Cardiac muscle cell (in vitro differentiated cells and primary cell): ENCODE data around the gene B3GALNT1. TPM values are rescaled to one million over a fixed set of nuclear protein-coding genes. Genes with fewer than 3 reads are reported as not detected.

Source experiments
- DNase-seq, 2 donors: peaks; one replicate each; pipeline versions ENCODE4 v3.0.0 to v3.0.0-alpha.2; 2010 to 2017; ENCODE audit warnings: low read depth in 1 of 2, low spot score in 1 of 2
- H3K27ac ChIP-seq: fragments of 200-600 bp; sonication (generic); 2 replicates; pipeline ENCODE4 v1.5.1; 2016
- H3K27me3 ChIP-seq: fragments of 200-600 bp; sonication (generic); 2 replicates; pipeline ENCODE4 v1.6.0; 2016; ENCODE audit warnings: control low read depth
- H3K36me3 ChIP-seq: fragments of 200-600 bp; sonication (generic); 2 replicates; pipeline ENCODE4 v1.5.1; 2016; ENCODE audit warnings: control low read depth
- H3K4me1 ChIP-seq: fragments of 200-600 bp; sonication (generic); 2 replicates; pipeline ENCODE4 v1.8.1; 2017; ENCODE audit warnings: low read depth, mild to moderate bottlenecking, mixed run types
- H3K4me3 ChIP-seq: fragments of 200-600 bp; sonication (generic); 2 replicates; pipeline ENCODE4 v1.5.1; 2016; ENCODE audit warnings: mild to moderate bottlenecking
- H3K9me3 ChIP-seq: fragments of 200-600 bp; sonication (generic); 2 replicates; pipeline ENCODE4 v1.5.1; 2017; ENCODE audit warnings: low read depth, mild to moderate bottlenecking, control low read depth
- polyA plus RNA-seq: library from polyadenylated mRNA; unstranded; fragments of >200 nt; fragmentation: Nextera tagmentation; extraction: Ambion mirVana; gene quantifications from 2 replicates; pipeline ENCODE4 v1.2.1, GENCODE V29; 2016
- total RNA-seq: library from RNA; depleted of rRNA; stranded (reverse); fragments of >200 nt; gene quantifications from 2 replicates; pipeline ENCODE4 v1.2.3, GENCODE V29; 2016
- TF ChIP-seq, protein P1 (sequence below): IDR thresholded peaks from 2 replicates; pipeline ENCODE4 v1.5.1; 2012; ENCODE audit warnings: low read depth, mild to moderate bottlenecking, low read length

The B3GALNT1 gene
- total RNA-seq (10.8 and 12.5 TPM in 2 replicates), polyA plus RNA-seq (6.6 and 10.8 TPM in 2 replicates)

GRCh38 chr3:161104561-161105551 is at the start of gene B3GALNT1:
Gene B3GALNT1 (minus strand): TSS chr3:161105349. CDS start chr3:161086754, 18,595 bp downstream.
- peak within 1 kb of the TSS; percentile 1 for H3K27ac ChIP-seq
- H3K9me3 ChIP-seq: no peaks in the 10 kb centered on the region
- H3K36me3 ChIP-seq: no peaks in the 10 kb centered on the region
- H3K4me3 ChIP-seq: peak within 1 kb of the TSS; percentile 26
- peaks cover 19% of the 10 kb centered on the region for H3K27me3 ChIP-seq
- H3K4me1 ChIP-seq: peaks cover 16% of the 10 kb centered on the region
- DNase-seq: peak; percentile 49 to 82
- TF ChIP-seq, protein P1, sequence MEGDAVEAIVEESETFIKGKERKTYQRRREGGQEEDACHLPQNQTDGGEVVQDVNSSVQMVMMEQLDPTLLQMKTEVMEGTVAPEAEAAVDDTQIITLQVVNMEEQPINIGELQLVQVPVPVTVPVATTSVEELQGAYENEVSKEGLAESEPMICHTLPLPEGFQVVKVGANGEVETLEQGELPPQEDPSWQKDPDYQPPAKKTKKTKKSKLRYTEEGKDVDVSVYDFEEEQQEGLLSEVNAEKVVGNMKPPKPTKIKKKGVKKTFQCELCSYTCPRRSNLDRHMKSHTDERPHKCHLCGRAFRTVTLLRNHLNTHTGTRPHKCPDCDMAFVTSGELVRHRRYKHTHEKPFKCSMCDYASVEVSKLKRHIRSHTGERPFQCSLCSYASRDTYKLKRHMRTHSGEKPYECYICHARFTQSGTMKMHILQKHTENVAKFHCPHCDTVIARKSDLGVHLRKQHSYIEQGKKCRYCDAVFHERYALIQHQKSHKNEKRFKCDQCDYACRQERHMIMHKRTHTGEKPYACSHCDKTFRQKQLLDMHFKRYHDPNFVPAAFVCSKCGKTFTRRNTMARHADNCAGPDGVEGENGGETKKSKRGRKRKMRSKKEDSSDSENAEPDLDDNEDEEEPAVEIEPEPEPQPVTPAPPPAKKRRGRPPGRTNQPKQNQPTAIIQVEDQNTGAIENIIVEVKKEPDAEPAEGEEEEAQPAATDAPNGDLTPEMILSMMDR: no peak

DNA sequence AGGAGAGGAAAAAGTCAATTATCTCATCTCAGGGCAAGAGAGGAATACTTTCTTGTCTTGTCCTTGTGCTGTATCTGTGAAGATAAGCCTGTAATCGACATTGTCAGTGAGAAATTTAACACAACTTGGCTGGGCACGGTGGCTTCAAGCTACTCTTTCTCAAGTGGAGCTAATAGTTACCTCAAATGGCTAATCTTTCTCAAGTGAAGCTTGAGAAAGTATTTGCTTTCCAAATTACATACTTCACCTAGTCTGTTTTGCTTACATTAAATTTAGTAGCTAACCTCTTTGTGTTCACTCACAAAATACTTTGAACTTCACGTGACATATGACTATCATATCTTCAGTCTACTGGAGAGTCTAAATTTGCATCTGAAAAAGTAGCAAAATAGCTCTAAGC is 48.3 kb upstream of the B3GALNT1 start:
- TF ChIP-seq, protein P1: no peak
- no peak for DNase-seq
- H3K27me3 ChIP-seq: no peaks in the 10 kb centered on the region
- H3K4me3 ChIP-seq: no peak overlapping the region
- H3K36me3 ChIP-seq: no peaks in the 10 kb centered on the region
- no peaks in the 10 kb centered on the region for H3K9me3 ChIP-seq
- H3K4me1 ChIP-seq: no peaks in the 10 kb centered on the region
- no peak overlapping the region for H3K27ac ChIP-seq

- H3K4me1 ChIP-seq: no peaks in the 10 kb centered on the region
- H3K36me3 ChIP-seq: no peaks in the 10 kb centered on the region
- no peak overlapping the region for H3K4me3 ChIP-seq
- H3K9me3 ChIP-seq: no peaks in the 10 kb centered on the region
- DNase-seq: peak in 1 of 2 donors; percentile 14
- no peaks in the 10 kb centered on the region for H3K27me3 ChIP-seq
- TF ChIP-seq, protein P1: no peak
- H3K27ac ChIP-seq: no peak overlapping the region
Observed at GRCh38 chr3:161150001-161150525, 44.9 kb upstream of the B3GALNT1 start.

DNA sequence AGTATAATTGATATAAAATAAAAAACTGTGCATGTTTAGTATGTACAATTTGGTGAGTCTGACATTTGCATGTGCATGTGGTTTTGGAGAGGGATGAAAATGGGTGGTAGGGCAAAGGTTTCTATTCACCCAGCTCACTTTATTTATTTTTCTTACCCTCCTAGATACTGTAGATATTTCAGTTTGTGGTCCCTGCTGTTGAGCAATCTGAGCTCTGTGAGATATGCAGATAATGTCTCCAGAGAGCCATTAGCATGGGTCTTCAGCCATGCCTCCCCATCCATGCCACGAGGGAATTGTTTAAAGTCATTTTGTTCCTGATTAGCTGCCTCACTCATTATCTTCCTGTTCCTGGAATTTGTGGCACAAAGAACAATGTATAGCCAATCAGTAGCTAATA is 44.4 kb upstream of the B3GALNT1 start:
- no peak overlapping the region for H3K4me3 ChIP-seq
- H3K4me1 ChIP-seq: no peaks in the 10 kb centered on the region
- H3K36me3 ChIP-seq: no peaks in the 10 kb centered on the region
- peak in 1 of 2 donors; percentile 53 for DNase-seq
- no peaks in the 10 kb centered on the region for H3K9me3 ChIP-seq
- H3K27ac ChIP-seq: no peak overlapping the region
- H3K27me3 ChIP-seq: no peaks in the 10 kb centered on the region
- TF ChIP-seq, protein P1: no peak

DNA sequence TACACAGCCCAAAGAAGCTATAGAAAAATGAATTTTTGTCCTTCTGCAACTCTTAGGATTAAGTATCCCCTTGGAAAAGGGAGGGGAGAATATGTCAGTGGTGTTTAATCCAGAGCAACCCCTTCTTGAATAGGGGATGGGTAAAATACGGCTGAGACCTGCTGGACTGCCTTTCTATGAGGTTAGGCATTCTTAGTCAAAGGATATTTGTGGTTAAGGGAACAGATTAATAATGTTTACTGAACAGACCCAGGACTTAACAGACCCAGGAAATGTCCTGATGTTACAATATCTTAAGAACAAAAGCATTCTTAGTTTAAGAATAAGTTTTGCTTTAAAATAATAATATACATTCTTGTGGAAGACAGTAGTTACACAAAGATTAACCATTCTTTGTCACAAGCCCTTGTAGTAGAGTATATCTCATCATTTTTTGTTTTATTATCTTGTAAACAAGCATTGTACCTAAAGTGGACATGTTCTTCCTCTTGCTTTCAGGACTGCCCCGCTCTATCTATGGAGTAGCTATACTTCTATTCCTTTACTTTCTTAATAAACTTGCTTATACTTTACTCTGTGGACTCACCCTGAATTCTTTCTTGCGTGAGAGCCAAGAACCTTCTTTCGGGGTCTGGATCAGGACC is 43.8 kb upstream of the B3GALNT1 start:
- Histone ChIP-seq H3K27ac (no peak overlapping the region), H3K9me3 (no peaks in the 10 kb centered on the region), H3K36me3 (no peaks in the 10 kb centered on the region), H3K4me1 (no peaks in the 10 kb centered on the region), H3K4me3 (no peak overlapping the region), H3K27me3 (no peaks in the 10 kb centered on the region)
- peak in 1 of 2 donors; percentile 29 for DNase-seq
- TF ChIP-seq, protein P1: no peak
